GM21447 (cell line): ENCODE data around the gene RPS6KA3.

Experiments
- ATAC-seq: cut with Tn5 transposase; IDR thresholded peaks from one replicate; pipeline ENCODE4 v1.9.1; 2021; ENCODE audit not compliant: unreplicated experiment

The RPS6KA3 gene

DNA sequence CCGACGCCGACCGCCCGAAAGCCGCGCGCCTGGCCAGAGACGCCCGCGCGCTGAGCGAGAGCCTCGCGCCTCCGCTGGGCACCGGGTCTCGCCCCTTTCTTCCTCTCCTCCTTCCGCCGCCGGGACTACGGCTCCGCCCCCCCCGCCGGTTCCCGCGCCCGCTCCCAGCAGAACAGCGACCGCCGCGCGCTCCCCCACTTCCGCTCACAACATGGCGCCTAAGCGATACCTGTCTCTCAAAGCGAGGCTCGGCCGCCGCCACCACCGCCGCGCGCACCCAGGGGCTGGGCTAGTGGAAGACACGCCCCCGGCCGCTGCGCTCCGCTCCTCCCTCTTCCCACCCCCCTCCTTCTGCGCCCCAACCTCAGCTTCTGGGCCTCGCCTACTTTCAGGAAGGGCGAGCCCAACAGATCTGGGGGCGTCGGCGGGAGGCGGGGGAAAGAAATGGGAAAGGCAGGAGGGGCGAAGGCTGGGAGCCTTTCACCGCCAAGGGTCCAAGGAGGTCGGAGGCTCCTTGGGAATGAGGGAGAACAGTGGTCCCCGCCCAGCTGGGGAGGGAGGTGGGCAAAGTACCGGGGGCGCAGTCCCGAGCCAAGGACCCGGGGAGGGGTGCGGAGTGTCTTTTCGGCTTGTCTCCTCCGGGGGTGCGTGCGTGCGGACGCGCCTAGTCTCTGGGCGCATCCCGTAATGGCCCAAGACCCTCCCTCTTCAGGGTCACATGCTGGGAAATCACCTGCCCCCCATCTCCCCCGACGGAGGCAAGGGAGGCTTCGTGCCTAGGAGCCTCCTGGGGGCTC lies at the start of gene RPS6KA3:
RPS6KA3 (minus strand) TSS at position 100 of the 797 bp plus-strand sequence. CDS start 277 bp downstream, outside the sequence.
- peak; percentile 72 for ATAC-seq

GRCh38 chrX:20315140-20315539 lies 48.4 kb upstream of the RPS6KA3 start:
- ATAC-seq = peak; percentile 81

- no peak for ATAC-seq
Measured at GRCh38 chrX:20313899-20314298, 47.2 kb upstream of the RPS6KA3 start.

DNA sequence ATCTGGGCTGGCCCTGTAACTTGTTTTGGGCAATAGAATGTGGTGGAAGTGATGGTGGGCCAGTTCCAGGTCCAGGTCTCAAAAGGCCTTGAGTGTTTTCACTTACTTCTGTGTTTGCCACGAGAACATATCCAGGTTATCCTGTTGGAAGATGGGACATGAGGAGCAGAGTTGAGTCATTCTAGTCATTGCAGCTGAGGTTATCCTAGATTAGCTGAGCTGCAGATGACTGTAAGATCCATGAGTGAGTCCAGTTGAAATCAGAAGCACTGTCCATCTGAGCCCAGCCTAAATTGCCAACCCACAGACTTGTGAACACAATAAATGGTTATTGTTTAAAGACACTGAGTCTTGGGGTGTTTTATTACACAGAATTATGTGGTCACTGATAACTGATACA lies 45.3 kb upstream of the RPS6KA3 start:
- ATAC-seq = no peak

DNA sequence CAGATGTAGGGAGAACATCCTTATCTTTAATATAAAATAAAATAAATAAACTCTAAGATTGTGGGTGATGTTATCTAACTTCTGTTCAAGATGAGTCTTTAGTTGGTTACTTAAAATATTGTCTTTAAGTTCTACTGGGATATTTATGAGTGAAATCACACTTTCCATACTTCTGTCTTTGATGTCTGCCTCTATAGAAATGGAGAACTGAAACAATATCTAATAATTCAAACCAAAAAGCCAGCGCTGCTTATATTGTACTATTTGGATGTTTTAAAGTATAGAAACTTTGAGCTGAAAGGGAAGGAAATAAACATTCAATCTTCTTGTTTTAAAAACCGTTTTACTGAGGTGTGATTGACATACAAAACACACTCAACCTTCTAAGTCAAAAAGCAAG lies 44.8 kb upstream of the RPS6KA3 start:
- ATAC-seq = no peak

DNA sequence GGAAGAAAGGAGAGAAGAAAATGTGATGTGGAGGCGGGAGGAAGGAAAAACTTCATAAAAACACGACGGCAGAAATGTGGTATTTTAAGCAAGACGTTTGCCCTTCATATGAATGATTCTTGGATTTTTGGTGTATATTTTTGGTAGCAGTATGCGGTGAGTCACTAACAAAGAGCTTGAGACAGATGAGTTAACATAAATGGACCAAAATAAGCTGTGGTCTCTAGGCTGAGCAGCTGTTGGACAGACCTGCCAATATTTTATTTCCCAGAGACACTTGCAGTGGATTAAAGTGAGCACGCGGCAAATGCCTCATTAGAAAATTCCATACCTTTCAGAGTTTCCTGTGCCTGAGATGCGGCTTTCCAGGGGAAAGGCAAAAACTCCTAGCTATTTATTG lies 43.1 kb upstream of the RPS6KA3 start:
- ATAC-seq = no peak

DNA sequence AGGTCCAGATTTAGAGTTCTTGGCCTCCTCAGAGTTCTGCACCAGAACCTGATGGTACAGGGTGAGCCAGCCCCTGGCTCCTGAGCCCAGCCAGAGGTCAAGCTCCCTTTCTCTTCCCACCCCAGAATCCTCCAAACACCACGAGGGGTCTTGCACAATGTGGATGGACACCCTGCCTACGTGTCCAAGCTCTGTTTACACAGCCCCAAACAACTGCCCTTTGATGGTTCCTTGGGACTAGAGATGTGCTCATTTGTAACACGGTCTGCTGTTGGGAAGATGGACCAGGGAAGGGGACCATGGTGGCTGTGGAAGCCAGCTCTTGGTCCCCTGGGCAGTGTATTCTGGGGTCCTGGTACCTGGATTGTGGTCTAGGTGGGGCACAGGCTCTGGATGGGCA lies 40.0 kb upstream of the RPS6KA3 start:
- ATAC-seq = no peak

DNA sequence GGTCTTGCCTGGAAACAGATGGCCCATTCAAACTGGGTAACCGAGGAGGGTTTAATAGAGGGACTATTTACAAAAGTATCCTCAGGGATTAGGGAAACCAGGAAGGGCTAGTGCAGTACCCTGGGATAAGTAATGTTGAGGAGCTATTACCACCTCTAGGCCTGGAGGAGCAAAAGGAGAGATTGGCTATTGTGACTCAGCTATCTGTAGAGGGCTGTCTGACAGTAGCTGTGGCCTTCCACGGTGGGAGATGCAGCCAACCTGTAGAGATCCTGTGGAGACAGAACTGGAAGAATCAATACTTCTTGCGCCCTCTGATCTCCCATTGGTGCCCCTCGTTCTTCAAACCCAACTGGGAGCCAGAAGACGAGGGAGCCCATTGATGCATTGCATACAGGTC lies 34.1 kb upstream of the RPS6KA3 start:
- ATAC-seq = no peak

- no peak for ATAC-seq
Measured at GRCh38 chrX:20294957-20295356, 28.2 kb upstream of the RPS6KA3 start.

GRCh38 chrX:20294284-20294683 lies 27.6 kb upstream of the RPS6KA3 start:
- ATAC-seq = no peak

DNA sequence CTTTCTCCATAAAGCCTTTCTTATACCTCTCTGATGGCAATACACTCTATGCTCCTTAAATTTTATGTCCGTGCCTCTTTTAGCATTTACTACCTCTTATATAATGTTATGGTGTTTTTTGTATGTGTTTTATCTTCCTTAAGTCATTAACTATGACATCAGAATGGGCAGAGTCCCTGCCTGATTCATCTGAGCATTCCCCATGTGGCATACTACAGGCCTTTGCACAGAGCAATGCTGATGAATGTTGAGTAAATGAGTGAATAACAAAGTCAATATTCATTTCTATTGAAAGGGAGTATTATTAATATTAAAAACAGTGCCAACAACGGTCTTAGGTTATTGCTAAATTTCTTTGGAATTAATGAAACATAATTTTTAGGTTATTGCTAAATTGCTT lies 18.8 kb upstream of the RPS6KA3 start:
- ATAC-seq = no peak

GRCh38 chrX:20284992-20285391 lies 18.3 kb upstream of the RPS6KA3 start:
- ATAC-seq = no peak

- ATAC-seq = no peak
Measured at GRCh38 chrX:20284444-20284843, 17.7 kb upstream of the RPS6KA3 start.

GRCh38 chrX:20280938-20281337 lies 14.2 kb upstream of the RPS6KA3 start:
- ATAC-seq = no peak

DNA sequence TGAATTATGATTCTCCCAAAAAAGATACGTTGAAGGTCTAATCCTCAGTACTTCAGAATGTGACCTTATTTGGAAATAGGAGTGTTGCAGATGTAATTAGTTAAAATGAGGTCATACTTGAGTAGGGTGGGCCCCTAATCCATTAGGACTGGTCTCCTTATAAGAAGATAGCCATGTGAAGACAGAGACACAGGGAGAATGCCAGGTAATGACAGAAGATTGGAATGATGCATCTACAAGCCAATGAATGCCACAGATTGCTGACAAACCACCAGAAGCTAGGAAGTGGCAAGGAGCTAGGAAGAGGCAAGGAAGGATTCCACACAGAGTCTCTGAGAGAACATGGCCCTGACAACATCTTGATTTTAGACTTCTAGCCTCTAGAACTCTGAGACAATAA lies 7.4 kb upstream of the RPS6KA3 start:
- no peak for ATAC-seq

DNA sequence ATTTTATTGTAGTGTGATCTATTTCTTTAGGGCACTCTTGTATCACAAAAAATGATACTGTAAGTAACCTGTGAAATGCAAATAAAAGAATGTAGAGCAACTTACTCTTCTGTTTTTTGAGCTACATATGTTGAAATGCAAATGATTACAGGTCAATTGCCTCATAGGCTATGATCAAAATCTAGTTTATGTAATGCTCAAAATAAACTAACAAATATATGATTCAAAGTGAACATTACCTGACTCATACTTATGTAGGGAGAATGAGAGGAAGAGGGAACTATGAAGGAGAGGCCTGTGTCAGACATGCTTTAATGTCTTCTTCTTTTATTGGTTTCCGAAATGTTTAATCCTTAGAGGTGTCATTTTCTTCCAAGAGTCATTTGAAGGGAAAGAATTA lies 5.0 kb upstream of the RPS6KA3 start:
- ATAC-seq = no peak

- ATAC-seq = no peak
Measured at GRCh38 chrX:20271186-20271585, 4.5 kb upstream of the RPS6KA3 start.

DNA sequence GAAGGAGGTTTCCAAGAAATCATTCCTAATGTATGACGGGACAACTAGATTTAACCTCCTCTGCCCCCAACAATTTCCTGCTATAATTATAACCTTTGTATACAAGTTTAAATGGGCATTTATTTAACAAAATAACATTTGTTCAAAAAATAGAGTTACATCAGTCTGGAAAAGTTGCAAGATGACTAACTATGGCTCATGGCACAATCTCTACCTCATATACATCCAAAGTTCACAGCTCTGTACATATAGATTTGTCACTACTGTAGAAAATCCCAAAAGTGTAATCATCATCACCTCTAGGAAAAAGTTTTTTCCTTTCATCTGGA lies 3.8 kb upstream of the RPS6KA3 start:
- no peak for ATAC-seq

GRCh38 chrX:20269848-20270561 lies 3.3 kb upstream of the RPS6KA3 start:
- no peak for ATAC-seq

DNA sequence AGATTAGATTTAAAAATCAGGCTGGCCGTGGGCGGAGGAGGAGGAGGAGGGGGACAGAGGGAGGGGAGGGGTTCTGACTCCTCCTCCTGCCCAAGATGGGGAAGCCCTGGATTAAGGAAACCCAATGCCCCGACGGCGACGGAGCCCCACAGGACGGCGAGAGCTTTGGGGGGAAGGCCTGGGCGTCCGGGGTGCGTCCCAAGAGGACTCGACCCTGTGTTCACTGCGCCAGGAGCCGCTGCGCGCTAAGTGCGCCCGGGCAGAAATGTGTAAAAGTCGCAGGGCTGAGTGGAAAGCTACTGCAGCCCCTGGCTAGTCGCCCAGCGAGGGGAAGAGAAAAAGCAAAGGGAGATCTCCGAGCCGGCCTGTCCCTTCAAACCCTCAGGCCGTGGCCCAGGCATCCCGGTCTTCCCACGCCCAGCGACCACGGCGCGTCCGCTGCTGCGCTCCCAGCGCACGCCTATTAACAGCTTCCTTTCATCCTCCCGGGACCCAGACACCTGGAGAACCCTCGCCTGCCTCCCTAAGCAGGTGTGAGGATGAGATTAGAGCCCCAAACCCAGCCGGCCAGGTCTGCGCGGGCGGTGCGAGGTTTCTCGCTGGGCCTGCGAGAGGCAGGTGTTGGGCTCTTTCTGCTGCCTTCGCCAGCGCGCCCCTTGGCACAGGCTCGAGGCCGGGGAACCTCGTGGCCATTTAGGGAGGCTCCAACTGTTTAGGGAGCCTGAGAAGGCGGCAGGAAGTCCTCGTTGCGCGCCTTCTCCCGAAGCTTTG lies 1.4 kb upstream of the RPS6KA3 start:
- no peak for ATAC-seq

- ATAC-seq = no peak
Measured at GRCh38 chrX:20267607-20267930, 860 bp upstream of the RPS6KA3 start.
